ENCODE data around the gene NPHP1.

GRCh38 chr2:110124038-110124825 lies 80.6 kb downstream of the NPHP1 start:
- TF ChIP-seq CTCF (IDR thresholded peaks at IDR 0.05 in 2 of 3, conservative IDR thresholded peaks at IDR 0.05 in 1 of 3; ENCODE audit: borderline replicate concordance in 1 of 3, insufficient read depth in 1 of 3, low read depth in 2 of 3, low read length in 2 of 3) (no peak), ZNF274 (IDR thresholded peaks at IDR 0.05; ENCODE audit: low read depth, low read length) (no peak), JUND (IDR thresholded peaks at IDR 0.05) (no peak), EZH2 (IDR thresholded peaks at IDR 0.05) (no peak), SP1 (IDR thresholded peaks at IDR 0.05; ENCODE audit: low read depth) (no peak), RAD21 (IDR thresholded peaks at IDR 0.05; ENCODE audit: low read depth) (no peak), POLR2AphosphoS5 (IDR thresholded peaks at IDR 0.05; ENCODE audit: low read depth, low read length) (no peak)
